ENCODE measurements around the gene MEIS1. TPM values are rescaled to one million over a fixed set of nuclear protein-coding genes. Genes with fewer than 3 reads are reported as not detected.
"Not testable (repeated sequence)": the region's sequence is repeated elsewhere in the genome, so short reads cannot be mapped to it uniquely, and the experiment has no call there.

The MEIS1 gene
- total RNA-seq, 4 donors from 2014 or later = 9.2 to 22.6 (median 18.8) TPM

- 49 to 62% methylated on average over 4 of the region's 4 CpGs for WGBS, 2 donors
- H3K4me3 ChIP-seq (ENCODE audit: low read depth, poor library complexity, severe bottlenecking) = no peak overlapping the region
- no peak for TF ChIP-seq POLR2A (IDR thresholded peaks at IDR 0.05)
- TF ChIP-seq, protein P1, sequence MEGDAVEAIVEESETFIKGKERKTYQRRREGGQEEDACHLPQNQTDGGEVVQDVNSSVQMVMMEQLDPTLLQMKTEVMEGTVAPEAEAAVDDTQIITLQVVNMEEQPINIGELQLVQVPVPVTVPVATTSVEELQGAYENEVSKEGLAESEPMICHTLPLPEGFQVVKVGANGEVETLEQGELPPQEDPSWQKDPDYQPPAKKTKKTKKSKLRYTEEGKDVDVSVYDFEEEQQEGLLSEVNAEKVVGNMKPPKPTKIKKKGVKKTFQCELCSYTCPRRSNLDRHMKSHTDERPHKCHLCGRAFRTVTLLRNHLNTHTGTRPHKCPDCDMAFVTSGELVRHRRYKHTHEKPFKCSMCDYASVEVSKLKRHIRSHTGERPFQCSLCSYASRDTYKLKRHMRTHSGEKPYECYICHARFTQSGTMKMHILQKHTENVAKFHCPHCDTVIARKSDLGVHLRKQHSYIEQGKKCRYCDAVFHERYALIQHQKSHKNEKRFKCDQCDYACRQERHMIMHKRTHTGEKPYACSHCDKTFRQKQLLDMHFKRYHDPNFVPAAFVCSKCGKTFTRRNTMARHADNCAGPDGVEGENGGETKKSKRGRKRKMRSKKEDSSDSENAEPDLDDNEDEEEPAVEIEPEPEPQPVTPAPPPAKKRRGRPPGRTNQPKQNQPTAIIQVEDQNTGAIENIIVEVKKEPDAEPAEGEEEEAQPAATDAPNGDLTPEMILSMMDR (IDR thresholded peaks at IDR 0.05) = no peak
- intact Hi-C loops (cut with DNase I; ENCODE audit: low total_unique reads) = no loop called here
- no peak for DNase-seq (ENCODE audit: low spot score in 2 of 2)
Measured at GRCh38 chr2:66477135-66477842, 42.4 kb downstream of the MEIS1 start.

DNA sequence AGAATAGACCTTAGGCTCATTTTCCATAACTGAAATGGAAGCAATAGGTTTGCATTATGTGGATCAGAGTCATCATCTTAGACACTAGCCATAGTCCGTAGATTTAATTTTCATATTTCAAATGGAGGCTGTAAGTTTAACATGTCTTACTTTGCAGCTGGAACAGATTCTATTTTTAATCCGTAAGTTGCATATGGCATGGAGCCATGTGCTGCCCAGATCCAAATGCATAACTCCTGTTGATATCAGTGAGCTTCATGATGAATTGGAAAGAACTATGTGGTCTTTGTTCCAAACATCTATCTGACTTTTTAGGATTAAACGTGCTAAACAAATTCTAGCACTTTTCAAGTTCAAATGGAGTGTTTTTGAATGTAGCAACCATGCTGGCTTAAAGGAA is 43.4 kb downstream of the MEIS1 start:
- 27 to 31% methylated on average over 3 of the region's 3 CpGs for WGBS, 2 donors
- no peak overlapping the region for H3K4me3 ChIP-seq (ENCODE audit: low read depth, poor library complexity, severe bottlenecking)
- DNase-seq (ENCODE audit: low spot score in 2 of 2) = no peak
- no peak for TF ChIP-seq POLR2A (IDR thresholded peaks at IDR 0.05)
- TF ChIP-seq, protein P1 (IDR thresholded peaks at IDR 0.05) = no peak
- intact Hi-C loops (cut with DNase I; ENCODE audit: low total_unique reads) = no loop called here

GRCh38 chr2:66478731-66479316 is 43.9 kb downstream of the MEIS1 start:
- TF ChIP-seq POLR2A (IDR thresholded peaks at IDR 0.05) = no peak
- TF ChIP-seq, protein P1 (IDR thresholded peaks at IDR 0.05) = no peak
- H3K4me3 ChIP-seq (ENCODE audit: low read depth, poor library complexity, severe bottlenecking) = no peak overlapping the region
- WGBS, 2 donors = 61 to 73% methylated on average over 2 of the region's 2 CpGs
- intact Hi-C loops (cut with DNase I; ENCODE audit: low total_unique reads) = no loop called here
- no peak for DNase-seq (ENCODE audit: low spot score in 2 of 2)

GRCh38 chr2:66481100-66481549 is 46.2 kb downstream of the MEIS1 start:
- no peak overlapping the region for H3K4me3 ChIP-seq (ENCODE audit: low read depth, poor library complexity, severe bottlenecking)
- TF ChIP-seq, protein P1 (IDR thresholded peaks at IDR 0.05) = no peak
- TF ChIP-seq POLR2A (IDR thresholded peaks at IDR 0.05) = no peak
- 56 to 71% methylated on average over 2 of the region's 2 CpGs for WGBS, 2 donors
- intact Hi-C loops (cut with DNase I; ENCODE audit: low total_unique reads) = no loop called here
- no peak for DNase-seq (ENCODE audit: low spot score in 2 of 2)

DNA sequence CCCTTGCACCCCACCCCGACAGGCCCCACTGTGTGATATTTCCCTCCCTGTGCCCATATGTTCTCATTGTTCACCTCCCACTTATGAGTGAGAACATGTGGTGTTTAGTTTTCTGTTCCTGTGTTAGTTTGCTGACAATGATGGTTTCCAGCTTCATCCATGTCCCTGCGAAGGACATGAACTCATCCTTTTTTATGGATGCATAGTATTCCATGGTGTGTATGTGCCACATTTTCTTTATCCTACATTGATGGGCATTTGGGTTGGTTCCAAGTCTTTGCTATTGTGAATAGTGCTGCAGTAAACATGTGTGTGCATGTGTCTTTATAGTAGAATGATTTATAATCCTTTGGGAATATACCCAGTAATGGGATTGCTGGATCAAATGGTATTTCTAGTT is 50.3 kb downstream of the MEIS1 start:
- WGBS, 2 donors = 96 to 98% methylated on average over 2 of the region's 2 CpGs
- H3K4me3 ChIP-seq (ENCODE audit: low read depth, poor library complexity, severe bottlenecking); DNase-seq (ENCODE audit: low spot score in 2 of 2); intact Hi-C loops (cut with DNase I; ENCODE audit: low total_unique reads): not testable (repeated sequence)

- intact Hi-C loops (cut with DNase I; ENCODE audit: low total_unique reads) = no loop called here
- DNase-seq (ENCODE audit: low spot score in 2 of 2) = no peak
- TF ChIP-seq POLR2A (IDR thresholded peaks at IDR 0.05) = no peak
- TF ChIP-seq, protein P1 (IDR thresholded peaks at IDR 0.05) = no peak
- H3K4me3 ChIP-seq (ENCODE audit: low read depth, poor library complexity, severe bottlenecking) = no peak overlapping the region
- WGBS, 2 donors = 88 to 93% methylated on average over 1 of the region's 1 CpG
Measured at GRCh38 chr2:66488946-66489345, 54.0 kb downstream of the MEIS1 start.

Data from lower leg skin (tissue), 4 donors.